ENCODE measurements around the gene SOHLH1. TPM values are rescaled to one million over a fixed set of nuclear protein-coding genes. Genes with fewer than 3 reads are reported as not detected.

SOHLH1 gene
- total and polyA plus RNA-seq, 8 donors, result not detected

GRCh38 chr9:135657416-135657815 lies 41.9 kb downstream of the SOHLH1 start:
- H3K4me3 ChIP-seq, result no peak overlapping the region
- no peak for TF ChIP-seq EP300 (IDR thresholded peaks at IDR 0.05)
- no peak for TF ChIP-seq POLR2A (IDR thresholded peaks at IDR 0.05)
- TF ChIP-seq CTCF (IDR thresholded peaks at IDR 0.05), result no peak
- no peak for TF ChIP-seq POLR2AphosphoS5 (IDR thresholded peaks at IDR 0.05)
- intact Hi-C loops (cut with DNase I; ENCODE audit: low total_unique reads), result no loop called here
- DNase-seq, result no peak
- H3K27ac ChIP-seq, result no peak overlapping the region
- H3K27me3 ChIP-seq, result peaks cover 0 to 23% (median 0%) of the 10 kb centered on the region in 3 donors
- H3K36me3 ChIP-seq, result no peaks in the 10 kb centered on the region
- H3K4me1 ChIP-seq, result no peaks in the 10 kb centered on the region
- H3K9me3 ChIP-seq, result no peaks in the 10 kb centered on the region
- WGBS, 5 donors, result 78 to 88% (median 85%) methylated on average over 15 of the region's 15 CpGs

DNA sequence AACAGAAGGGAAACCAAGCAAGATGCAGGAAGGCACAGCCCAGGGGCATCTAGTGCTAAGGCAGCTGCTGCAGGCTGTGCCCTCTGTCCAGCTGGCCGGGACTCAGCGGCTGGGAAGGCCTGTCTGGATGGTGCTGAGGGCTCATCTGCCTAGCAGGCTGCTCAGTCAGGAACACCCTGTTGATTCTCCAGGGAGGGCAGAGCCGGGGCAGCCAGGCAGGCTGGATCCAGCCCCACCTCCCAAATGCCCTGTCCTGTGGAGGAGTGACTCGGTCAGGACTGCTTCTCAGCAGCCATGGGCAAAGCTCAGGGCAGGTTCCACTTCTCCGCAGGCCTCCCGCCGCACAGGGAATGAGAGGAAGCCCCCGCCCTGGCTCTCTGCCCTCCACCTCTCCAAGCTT lies 44.0 kb downstream of the SOHLH1 start:
- no peak for TF ChIP-seq POLR2A (IDR thresholded peaks at IDR 0.05)
- TF ChIP-seq EP300 (IDR thresholded peaks at IDR 0.05), result no peak
- no peak for TF ChIP-seq CTCF (IDR thresholded peaks at IDR 0.05)
- no peak for TF ChIP-seq POLR2AphosphoS5 (IDR thresholded peaks at IDR 0.05)
- no peak overlapping the region for H3K4me3 ChIP-seq
- no peaks in the 10 kb centered on the region for H3K4me1 ChIP-seq
- H3K36me3 ChIP-seq, result no peaks in the 10 kb centered on the region
- peaks cover 0 to 20% (median 0%) of the 10 kb centered on the region in 3 donors for H3K27me3 ChIP-seq
- DNase-seq, result no peak
- H3K9me3 ChIP-seq, result no peaks in the 10 kb centered on the region
- WGBS, 5 donors, result 66 to 85% (median 77%) methylated on average over 8 of the region's 8 CpGs
- H3K27ac ChIP-seq, result no peak overlapping the region
- intact Hi-C loops (cut with DNase I; ENCODE audit: low total_unique reads), result no loop called here

- no peak for TF ChIP-seq CTCF (IDR thresholded peaks at IDR 0.05)
- TF ChIP-seq POLR2A (IDR thresholded peaks at IDR 0.05), result no peak
- no peak for TF ChIP-seq POLR2AphosphoS5 (IDR thresholded peaks at IDR 0.05)
- no peak for TF ChIP-seq EP300 (IDR thresholded peaks at IDR 0.05)
- no peaks in the 10 kb centered on the region for H3K36me3 ChIP-seq
- H3K4me1 ChIP-seq, result no peaks in the 10 kb centered on the region
- WGBS, 5 donors, result 88 to 95% (median 94%) methylated on average over 17 of the region's 17 CpGs
- no peak overlapping the region for H3K4me3 ChIP-seq
- peaks cover 0 to 11% (median 0%) of the 10 kb centered on the region in 3 donors for H3K27me3 ChIP-seq
- DNase-seq, result no peak
- peaks cover 23 to 45% (median 36%) of the 10 kb centered on the region in 4 donors for H3K9me3 ChIP-seq
- intact Hi-C loops (cut with DNase I; ENCODE audit: low total_unique reads), result no loop called here
- H3K27ac ChIP-seq, result no peak overlapping the region
Observed at GRCh38 chr9:135650408-135650807, 48.9 kb downstream of the SOHLH1 start.

- 66 to 79% (median 72%) methylated on average over 2 of the region's 2 CpGs for WGBS, 5 donors
- Histone ChIP-seq H3K4me1 (no peaks in the 10 kb centered on the region), H3K36me3 (no peaks in the 10 kb centered on the region), H3K27ac (no peak overlapping the region), H3K4me3 (no peak overlapping the region), H3K9me3 (peaks cover 26 to 54% (median 45%) of the 10 kb centered on the region in 4 donors), H3K27me3 (peaks cover 0 to 7% (median 0%) of the 10 kb centered on the region in 3 donors)
- DNase-seq, result no peak
- intact Hi-C loops (cut with DNase I; ENCODE audit: low total_unique reads), result no loop called here
- TF ChIP-seq CTCF (IDR thresholded peaks at IDR 0.05) (no peak), EP300 (IDR thresholded peaks at IDR 0.05) (no peak), POLR2AphosphoS5 (IDR thresholded peaks at IDR 0.05) (no peak), POLR2A (IDR thresholded peaks at IDR 0.05) (no peak)
Observed at GRCh38 chr9:135649508-135649907, 49.8 kb downstream of the SOHLH1 start.
